A673 (cell line): Measurements from ENCODE around the gene PCBD2.

Source experiments
- EZH2 ChIP-seq: fragments of 200-600 bp; sonication (generic); IDR thresholded peaks from 2 replicates; pipeline ENCODE4 v1.6.1; 2017; ENCODE audit warnings: borderline replicate concordance, low read depth, mild to moderate bottlenecking, mixed read lengths, antibody characterized with exemption, low read length; ENCODE audit not compliant: poor library complexity, severe bottlenecking
- TF ChIP-seq, protein P1 (sequence below): fragments of 300-800, 200-600 bp; sonication (generic); conservative IDR thresholded peaks from 2 replicates; pipeline ENCODE4 v1.5.1; 2017; ENCODE audit warnings: low read depth, mild to moderate bottlenecking, antibody characterized with exemption, low read length, moderate library complexity, mixed read lengths

DNA sequence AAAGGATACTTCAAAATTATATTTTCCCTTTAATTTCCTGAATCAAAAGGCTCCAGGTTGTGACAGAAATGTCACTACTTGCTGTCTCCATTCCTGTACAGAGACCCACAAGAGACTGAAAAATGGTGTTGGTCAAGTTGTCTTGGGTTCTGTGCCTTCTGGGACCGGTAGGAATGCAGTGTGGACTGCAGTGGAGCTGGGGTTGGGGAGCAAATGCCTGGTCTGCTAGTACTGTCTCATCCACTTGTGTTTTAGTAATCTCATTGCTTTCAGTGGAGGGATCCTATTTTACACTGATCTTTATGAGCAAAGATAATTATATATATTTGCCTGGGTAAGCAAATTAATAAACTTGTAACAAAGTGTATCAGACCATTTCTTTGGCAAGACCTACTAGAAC is 38.6 kb downstream of the PCBD2 start:
- TF ChIP-seq, protein P1, sequence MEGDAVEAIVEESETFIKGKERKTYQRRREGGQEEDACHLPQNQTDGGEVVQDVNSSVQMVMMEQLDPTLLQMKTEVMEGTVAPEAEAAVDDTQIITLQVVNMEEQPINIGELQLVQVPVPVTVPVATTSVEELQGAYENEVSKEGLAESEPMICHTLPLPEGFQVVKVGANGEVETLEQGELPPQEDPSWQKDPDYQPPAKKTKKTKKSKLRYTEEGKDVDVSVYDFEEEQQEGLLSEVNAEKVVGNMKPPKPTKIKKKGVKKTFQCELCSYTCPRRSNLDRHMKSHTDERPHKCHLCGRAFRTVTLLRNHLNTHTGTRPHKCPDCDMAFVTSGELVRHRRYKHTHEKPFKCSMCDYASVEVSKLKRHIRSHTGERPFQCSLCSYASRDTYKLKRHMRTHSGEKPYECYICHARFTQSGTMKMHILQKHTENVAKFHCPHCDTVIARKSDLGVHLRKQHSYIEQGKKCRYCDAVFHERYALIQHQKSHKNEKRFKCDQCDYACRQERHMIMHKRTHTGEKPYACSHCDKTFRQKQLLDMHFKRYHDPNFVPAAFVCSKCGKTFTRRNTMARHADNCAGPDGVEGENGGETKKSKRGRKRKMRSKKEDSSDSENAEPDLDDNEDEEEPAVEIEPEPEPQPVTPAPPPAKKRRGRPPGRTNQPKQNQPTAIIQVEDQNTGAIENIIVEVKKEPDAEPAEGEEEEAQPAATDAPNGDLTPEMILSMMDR: no peak
- no peak for TF ChIP-seq EZH2
